ENCODE data around the gene CLIC3.

DNA sequence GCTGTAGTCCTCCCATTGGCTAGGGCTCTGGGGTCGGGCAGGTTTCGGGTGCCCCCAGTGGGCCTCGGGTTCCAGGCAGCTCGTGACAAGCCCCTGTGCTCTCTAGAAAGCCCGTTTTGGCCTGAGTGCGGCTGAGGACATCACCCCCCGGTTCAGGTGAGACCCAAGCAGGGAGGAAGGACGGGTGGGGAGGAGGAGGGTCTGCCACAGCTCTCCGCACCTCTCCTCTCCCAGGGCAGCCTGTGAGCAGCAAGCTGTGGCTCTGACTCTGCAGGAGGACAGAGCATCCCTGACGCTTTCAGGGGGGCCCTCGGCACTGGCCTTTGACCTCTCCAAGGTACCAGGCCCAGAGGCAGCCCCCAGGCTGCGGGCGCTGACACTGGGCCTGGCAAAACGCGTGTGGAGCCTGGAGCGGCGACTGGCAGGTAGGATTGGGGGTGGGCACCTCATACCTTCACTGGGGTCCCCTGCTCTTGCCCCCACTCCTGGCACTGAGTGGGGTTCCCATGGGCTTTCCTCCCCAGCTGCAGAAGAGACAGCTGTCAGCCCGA, 3.5 kb downstream of the CLIC3 start:
- TF ChIP-seq, protein P1, sequence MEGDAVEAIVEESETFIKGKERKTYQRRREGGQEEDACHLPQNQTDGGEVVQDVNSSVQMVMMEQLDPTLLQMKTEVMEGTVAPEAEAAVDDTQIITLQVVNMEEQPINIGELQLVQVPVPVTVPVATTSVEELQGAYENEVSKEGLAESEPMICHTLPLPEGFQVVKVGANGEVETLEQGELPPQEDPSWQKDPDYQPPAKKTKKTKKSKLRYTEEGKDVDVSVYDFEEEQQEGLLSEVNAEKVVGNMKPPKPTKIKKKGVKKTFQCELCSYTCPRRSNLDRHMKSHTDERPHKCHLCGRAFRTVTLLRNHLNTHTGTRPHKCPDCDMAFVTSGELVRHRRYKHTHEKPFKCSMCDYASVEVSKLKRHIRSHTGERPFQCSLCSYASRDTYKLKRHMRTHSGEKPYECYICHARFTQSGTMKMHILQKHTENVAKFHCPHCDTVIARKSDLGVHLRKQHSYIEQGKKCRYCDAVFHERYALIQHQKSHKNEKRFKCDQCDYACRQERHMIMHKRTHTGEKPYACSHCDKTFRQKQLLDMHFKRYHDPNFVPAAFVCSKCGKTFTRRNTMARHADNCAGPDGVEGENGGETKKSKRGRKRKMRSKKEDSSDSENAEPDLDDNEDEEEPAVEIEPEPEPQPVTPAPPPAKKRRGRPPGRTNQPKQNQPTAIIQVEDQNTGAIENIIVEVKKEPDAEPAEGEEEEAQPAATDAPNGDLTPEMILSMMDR (IDR thresholded peaks at IDR 0.05; ENCODE audit: low read depth, low read length) = no peak
- TF ChIP-seq EZH2phosphoT487 (IDR thresholded peaks at IDR 0.05; ENCODE audit: low read depth) = no peak
